Inferior parietal cortex (tissue), 1 donor: Measurements from ENCODE around the gene ITGB8.

Source experiments
- DNase-seq: peaks from one replicate; pipeline ENCODE4 v3.0.0-alpha.2; 2016; ENCODE audit errors: extremely low spot score

The ITGB8 gene

DNA sequence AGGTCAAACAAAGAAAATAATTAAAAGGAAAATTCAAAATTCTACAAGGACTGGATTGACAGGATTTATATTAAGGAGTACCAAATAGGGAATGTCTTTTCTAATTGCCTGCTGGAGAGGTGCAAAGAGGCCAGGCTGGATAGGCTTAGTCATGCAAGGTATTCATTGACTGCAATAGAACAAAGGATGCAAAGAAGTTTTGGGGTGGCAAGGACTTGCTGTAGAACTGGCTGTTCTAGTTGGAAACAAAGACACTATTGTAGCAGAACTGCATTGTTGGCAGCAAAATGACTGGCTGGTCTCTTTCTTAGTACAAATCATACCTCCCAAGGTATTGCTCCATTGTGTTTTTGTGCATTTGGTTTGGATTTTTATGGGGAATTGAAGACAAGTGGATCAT, 10.1 kb downstream of the ITGB8 start:
- peak; percentile 74 for DNase-seq

- DNase-seq, result no peak
These were observed 12.5 kb downstream of the ITGB8 start for GRCh38 chr7:20343205-20343604.

DNA sequence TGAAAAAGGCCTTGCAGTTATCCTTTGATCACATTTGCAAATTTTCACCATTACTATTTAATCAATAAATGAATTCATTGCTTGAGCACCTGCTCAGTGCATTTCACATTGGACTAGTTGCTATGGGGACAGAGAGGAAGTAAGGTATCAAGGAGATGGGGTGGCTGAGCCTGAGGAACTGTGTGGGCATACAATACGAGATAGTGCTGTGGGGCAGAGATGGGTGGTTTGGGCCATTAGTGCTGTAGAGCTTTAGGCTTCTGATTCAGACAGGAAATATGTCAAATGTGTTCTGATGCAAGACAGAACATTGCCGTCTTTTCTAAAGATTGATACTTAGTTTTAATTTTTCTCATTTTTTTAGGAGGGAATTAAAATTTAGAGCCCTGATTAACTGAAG, 13.2 kb downstream of the ITGB8 start:
- no peak for DNase-seq

GRCh38 chr7:20344396-20344795, 13.7 kb downstream of the ITGB8 start:
- no peak for DNase-seq

GRCh38 chr7:20346577-20346976, 15.9 kb downstream of the ITGB8 start:
- no peak for DNase-seq

DNA sequence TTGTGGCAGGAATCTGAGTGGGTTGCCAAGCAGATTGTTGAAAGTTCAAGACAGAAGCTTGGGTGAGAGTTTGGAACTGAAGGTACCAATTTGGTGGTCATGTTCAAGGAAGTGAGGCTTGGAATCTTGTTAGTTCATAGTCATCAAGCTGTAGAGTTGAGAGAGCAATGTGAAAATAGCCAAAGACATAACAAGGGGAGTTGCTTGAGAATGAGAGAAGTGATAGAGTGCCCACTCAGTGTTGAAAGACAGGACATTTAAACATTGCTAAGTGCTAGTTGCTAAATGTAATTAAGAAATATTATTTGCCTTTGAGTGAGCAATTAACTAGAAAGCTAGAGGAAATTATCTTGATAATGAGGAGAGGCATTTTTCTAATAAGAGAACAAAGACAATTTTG, 17.0 kb downstream of the ITGB8 start:
- DNase-seq, result no peak

DNA sequence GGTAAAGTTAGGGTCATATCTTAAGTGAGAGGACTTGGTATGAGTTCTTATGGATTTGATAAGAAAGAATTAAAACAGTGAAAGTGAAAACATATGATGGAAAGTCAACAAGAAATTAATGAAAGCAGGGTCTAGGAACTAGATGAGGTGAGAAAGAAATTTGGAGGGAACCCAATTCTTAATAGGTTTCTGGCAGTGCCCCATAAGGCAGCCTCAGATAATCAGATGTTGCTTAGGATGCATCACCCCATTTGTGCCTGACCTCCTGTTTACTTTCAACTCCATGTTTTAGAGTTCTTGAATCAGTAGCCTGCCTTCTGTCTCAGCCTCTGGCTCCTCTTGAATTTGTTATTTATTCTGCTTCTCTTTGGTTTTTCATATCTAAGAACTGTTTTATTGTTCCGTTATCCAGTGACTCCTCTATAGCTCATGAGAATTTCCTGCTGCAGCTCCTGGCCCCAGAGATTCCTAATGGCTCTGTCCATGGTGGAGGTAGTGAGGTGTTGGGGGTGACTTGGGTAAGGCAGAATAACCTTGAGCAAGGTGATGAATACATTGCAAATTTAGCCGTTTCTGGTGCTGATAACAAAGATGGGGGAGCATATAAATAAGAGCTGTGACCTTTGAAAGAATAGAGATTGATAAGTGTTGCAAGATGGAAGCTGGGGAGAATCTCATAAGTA, 17.6 kb downstream of the ITGB8 start:
- no peak for DNase-seq

GRCh38 chr7:20350518-20350951, 19.8 kb downstream of the ITGB8 start:
- DNase-seq, result peak; percentile 86

GRCh38 chr7:20350996-20351692, 20.4 kb downstream of the ITGB8 start:
- DNase-seq, result no peak

DNA sequence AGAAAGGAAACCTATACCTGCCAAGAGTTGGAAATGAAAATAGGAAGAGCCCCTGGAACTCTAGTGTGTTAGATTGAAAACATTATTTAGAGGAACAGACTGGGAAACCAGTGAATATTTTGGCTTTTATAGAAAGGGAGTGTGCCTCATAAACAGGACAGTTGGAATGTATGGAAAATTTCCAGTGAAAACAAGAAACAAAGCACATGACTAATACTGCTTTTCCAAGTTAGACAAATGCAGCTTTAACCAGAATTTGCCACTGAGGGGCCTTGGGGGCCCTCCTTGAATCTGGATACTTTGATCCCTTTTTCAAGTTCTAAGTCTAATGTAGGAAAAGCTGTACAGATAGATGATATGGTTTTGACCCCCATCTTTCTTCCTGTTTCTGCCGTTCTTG, 21.2 kb downstream of the ITGB8 start:
- DNase-seq, result no peak

DNA sequence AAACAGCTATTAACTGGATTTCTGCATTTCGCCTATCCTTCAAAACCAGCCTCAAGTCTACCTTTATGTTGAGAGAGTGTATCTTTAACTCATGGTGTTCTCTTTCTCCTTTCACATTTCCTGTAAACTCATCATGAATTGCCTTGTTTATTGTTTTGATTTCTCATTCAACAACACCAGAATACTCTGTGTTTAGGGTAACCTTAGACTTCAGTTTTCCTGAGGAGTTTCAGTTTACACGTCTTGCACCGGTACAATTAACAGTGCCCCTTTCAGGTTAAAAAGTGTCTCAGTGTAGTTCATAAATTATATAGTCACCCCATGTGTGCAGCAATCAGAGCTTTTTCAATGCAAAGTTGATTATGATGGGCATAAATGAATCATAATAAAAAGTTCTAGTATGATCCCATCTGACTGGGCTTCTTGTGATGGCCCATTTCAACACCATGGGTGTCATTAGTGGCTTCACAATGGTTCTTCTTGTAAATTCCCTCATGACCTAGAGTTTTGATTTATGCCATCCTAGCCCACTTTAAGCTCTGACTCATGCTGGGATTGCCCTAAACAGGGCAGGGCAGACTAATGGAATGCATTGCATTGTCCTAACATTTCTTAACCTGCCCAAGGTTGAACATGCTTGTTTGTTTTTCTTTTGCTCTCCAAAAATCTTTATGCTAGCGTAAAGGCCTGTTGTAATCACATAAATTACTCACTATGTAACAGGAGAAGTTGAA, 22.0 kb downstream of the ITGB8 start:
- DNase-seq, result no peak

DNA sequence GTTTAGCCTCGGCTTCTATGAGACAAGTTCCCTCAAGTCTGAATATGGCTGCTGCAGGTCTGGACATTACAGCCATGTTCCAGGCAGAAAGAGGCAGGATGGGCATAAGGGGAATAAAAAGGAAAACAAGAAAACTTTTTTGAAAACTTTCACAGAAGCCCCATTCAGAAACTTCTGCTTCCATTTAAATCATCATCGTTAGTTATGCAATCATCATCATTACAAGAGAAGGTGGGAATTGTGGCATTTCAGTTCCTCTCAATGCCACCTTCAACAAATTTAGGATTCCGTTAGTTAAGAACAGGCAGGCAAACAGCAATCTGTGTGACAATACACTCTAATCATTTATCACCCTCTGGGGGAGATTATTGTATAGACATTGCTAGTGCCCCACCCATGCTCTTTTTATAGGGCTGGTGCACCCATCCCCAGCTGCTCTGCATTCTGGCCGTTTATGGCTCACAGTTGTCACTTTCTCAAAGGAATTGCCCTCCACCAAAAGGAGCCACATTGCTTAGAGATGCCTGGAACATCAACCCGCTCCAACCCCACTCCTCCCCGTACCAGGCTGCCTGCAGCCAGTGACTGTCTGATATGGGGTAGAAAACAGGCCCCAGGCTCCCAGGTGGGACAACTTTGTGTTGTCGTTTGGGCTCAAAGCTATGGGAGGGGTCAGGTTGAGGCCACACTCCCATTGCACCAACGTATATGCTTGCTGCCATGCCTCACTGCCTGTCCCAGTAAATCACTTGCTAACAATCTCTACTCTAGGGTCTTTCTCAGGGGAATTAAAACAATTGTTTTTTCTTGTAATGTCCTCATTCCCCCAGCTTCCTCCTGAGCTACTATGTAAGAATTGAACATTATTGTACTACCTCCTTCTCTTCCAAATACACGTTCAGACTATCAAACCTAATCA, 24.2 kb downstream of the ITGB8 start:
- DNase-seq, result no peak

GRCh38 chr7:20358106-20358505, 27.4 kb downstream of the ITGB8 start:
- no peak for DNase-seq

GRCh38 chr7:20358762-20359282, 28.1 kb downstream of the ITGB8 start:
- no peak for DNase-seq

DNA sequence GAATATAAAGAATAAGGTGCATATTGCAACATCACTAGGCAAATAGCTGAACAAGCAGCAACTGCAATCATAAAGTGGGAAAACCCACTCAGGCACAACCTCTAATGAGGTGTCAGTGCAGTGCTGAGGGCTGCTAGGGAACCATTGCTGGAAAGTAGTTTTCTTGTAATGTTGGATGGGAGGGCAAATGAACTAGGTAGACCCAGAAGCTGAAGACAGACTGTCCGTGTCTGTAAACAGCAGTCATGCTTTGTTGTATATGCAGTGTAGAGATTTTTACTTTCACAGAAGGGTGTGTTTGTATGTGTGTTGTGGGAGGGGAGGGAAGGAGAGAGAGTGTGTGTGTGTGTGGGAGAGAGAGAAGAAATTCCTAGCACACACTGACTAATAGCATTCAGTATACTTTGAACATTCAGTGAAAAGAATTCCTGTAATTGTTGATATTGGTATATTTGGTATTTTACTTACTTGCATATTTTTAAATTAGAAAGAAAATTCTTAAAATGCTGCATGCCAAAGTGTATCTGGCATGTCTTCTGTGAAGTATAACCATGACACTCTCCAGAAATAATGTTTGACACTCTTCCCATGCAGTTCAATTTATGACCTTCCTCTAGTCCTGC, 28.8 kb downstream of the ITGB8 start:
- no peak for DNase-seq

DNA sequence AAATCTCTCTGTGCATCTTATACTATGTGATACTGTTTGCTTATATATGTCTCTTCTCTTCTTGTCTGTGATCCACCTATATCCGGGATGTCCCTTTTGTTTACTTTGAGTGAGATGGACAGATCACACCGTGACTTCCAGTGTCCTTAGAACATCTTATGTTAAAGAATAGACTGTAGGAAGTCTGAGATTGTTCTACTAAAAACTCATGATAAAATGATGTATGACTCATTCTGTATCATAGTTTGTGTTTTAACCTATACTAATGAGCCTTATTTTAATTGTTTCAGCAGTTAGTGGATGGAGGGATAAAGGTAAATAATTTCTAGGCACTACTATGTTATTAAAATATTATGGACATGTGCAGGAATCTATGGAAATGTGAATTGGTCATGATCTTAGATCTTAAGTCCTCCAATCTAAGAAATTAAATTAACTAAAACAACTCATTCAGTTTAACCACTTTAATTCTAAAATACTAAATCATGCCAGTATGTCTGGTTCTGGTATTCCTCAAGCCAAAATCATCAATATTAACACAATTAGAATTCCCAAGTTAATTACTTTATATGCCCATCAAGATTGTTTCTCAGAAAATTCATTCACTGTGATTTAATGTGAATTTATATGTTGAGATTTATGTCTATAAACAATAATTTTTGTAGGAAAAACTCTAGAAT, 32.0 kb downstream of the ITGB8 start:
- DNase-seq, result no peak

- no peak for DNase-seq
These were observed 34.0 kb downstream of the ITGB8 start for GRCh38 chr7:20364571-20365196.

DNA sequence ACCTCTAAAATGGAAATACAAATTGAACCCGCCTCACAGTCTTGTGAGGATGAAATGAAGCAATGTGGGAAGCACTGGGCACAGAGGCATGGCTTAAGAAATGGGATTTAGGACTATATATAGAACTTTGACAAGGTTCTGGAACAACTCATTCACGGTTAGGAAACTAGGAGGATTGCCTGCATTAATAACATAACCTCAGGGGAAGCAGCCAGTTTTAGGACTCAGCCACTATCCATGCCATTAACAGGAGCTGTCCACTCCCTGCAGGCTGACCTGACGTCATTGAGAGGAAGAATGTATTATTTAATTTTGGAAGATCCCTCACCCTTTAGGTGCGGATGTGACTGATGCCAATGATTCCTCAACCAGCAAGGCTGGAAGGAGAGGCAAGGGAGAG, 34.8 kb downstream of the ITGB8 start:
- no peak for DNase-seq

GRCh38 chr7:20374399-20374798, 43.7 kb downstream of the ITGB8 start:
- DNase-seq, result no peak

GRCh38 chr7:20376796-20377195, 46.1 kb downstream of the ITGB8 start:
- no peak for DNase-seq
